Mucosa of descending colon (tissue), 3 donors: ENCODE measurements around the gene PPP2R5C. TPM values are rescaled to one million over a fixed set of nuclear protein-coding genes. Genes with fewer than 3 reads are reported as not detected.

ENCODE experiments used
- ATAC-seq: fragments of 200-7000 bp; cut with Tn5 transposase; one replicate; pipeline ENCODE4 v1.9.1; 2020; ENCODE audit warnings: mild to moderate bottlenecking, moderate library complexity
- DNase-seq, 3 donors: peaks; one replicate each; pipeline ENCODE4 v3.0.0-alpha.2; 2020
- H3K36me3 ChIP-seq: fragments of 200-600 bp; one replicate; pipeline ENCODE4 v1.8.0; 2021; ENCODE audit warnings: low read depth, mild to moderate bottlenecking
- H3K4me1 ChIP-seq: fragments of 200-600 bp; one replicate; pipeline ENCODE4 v1.8.0; 2021; ENCODE audit warnings: low read depth, mild to moderate bottlenecking
- H3K4me3 ChIP-seq: fragments of 200-600 bp; one replicate; pipeline ENCODE4 v1.8.0; 2021; ENCODE audit warnings: mild to moderate bottlenecking
- H3K9me3 ChIP-seq: fragments of 200-600 bp; one replicate; pipeline ENCODE4 v1.8.0; 2021; ENCODE audit warnings: mild to moderate bottlenecking
- intact Hi-C, 2 donors: fragments of 100-400 bp; cut with DNase I in 1 of 2; cut with micrococcal nuclease in 1 of 2; formaldehyde crosslinking; loops; one replicate each; pipeline versions ENCODE4 v1.11.0 to v1.11.1; 2022; cut with DNase I, micrococcal nuclease
- total RNA-seq, 3 donors: library from RNA; stranded (reverse); fragmentation: NEBNext Ultra II Directional in 2 of 3; extraction: Animal tissue kit (Norgen Biotek cat#: 25700) in 2 of 3; gene quantifications; one replicate each; pipeline versions ENCODE4 v1.2.1 to v1.2.4, GENCODE V29; 2021 to 2023
- TF ChIP-seq, protein P1 (sequence below): fragments of 200-600 bp; IDR thresholded peaks from one replicate; pipeline ENCODE4 v1.8.0; 2022; ENCODE audit warnings: antibody characterized with exemption, mild to moderate bottlenecking
- donor health status: DM: no; HTN: no; CAD: no; lungs with moderate emphysema.
- donor health status: DM: no; HTN: no; CAD: no.
- donor health status: DM: no; HTN: yes; CAD: no.

The PPP2R5C gene
- total RNA-seq, 3 donors from 2014 or later: 131 to 173 (median 160) TPM

DNA sequence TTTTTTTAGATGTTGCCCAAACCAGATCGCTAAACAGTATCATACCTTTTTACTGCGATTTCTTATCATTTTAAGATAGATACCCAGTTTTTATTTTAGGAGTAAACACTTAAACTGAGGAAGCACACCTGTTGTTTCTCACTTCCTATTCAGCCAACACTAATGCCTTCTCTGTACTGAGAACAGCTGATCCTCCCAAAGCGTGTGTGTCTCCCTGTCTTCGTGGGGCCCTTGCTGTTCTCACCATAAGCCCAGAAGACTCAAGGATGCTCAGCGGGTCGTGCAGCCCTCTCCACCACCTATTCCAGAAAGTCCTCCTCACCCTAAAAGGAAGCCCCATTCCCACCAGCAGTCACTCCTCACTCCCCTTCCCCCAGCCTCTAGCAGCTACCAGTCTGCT lies 14.8 kb downstream of the PPP2R5C start:
- H3K4me1 ChIP-seq: peaks cover 10% of the 10 kb centered on the region
- ATAC-seq: no peak
- no peak overlapping the region for H3K4me3 ChIP-seq
- H3K36me3 ChIP-seq: no peaks in the 10 kb centered on the region
- no peak for DNase-seq
- TF ChIP-seq, protein P1, sequence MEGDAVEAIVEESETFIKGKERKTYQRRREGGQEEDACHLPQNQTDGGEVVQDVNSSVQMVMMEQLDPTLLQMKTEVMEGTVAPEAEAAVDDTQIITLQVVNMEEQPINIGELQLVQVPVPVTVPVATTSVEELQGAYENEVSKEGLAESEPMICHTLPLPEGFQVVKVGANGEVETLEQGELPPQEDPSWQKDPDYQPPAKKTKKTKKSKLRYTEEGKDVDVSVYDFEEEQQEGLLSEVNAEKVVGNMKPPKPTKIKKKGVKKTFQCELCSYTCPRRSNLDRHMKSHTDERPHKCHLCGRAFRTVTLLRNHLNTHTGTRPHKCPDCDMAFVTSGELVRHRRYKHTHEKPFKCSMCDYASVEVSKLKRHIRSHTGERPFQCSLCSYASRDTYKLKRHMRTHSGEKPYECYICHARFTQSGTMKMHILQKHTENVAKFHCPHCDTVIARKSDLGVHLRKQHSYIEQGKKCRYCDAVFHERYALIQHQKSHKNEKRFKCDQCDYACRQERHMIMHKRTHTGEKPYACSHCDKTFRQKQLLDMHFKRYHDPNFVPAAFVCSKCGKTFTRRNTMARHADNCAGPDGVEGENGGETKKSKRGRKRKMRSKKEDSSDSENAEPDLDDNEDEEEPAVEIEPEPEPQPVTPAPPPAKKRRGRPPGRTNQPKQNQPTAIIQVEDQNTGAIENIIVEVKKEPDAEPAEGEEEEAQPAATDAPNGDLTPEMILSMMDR: no peak
- intact Hi-C loops: no loop called here
- no peaks in the 10 kb centered on the region for H3K9me3 ChIP-seq

DNA sequence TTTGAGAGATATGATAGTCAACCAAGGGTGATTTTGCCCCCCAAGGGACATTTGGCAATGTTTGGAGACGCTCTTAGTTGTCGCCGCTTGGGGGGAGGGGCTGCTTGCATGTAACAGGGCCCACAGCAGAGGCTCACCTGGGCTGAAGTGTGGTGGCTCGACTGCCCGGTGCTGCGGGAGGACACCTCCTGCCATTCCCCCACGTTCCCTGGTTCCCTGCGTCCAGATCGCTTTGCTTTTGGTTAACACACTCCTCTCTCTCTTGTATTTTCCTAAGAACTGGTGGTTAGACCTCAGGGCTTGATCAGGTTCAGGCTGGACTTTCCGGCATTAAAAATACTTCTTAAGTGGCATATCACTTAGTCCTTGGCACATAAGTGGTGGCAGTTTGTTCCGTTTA lies 18.9 kb downstream of the PPP2R5C start:
- intact Hi-C loops: no loop called here
- TF ChIP-seq, protein P1: no peak
- H3K4me3 ChIP-seq: no peak overlapping the region
- ATAC-seq: no peak
- peaks cover 15% of the 10 kb centered on the region for H3K4me1 ChIP-seq
- no peak for DNase-seq
- no peaks in the 10 kb centered on the region for H3K36me3 ChIP-seq
- no peaks in the 10 kb centered on the region for H3K9me3 ChIP-seq

DNA sequence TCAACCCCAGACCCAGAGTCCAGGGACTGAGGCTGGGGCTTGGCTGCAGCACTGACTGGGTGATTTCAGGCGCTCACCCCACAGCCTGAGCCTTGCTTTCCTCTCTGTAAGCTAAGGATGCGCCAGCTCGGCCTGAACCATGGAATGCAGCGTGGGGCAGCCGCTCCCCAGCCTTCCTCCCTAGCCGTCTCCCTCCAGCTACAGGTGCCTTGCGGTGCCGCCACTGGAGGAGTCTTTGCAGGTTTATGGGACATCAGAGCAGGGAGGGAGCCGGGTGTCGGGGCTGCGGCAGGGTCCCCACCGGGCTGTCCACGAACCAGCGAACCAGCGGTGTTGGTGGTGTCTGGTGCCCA lies 19.4 kb downstream of the PPP2R5C start:
- peak; percentile 63 for ATAC-seq
- H3K36me3 ChIP-seq: no peaks in the 10 kb centered on the region
- H3K4me1 ChIP-seq: peaks cover 15% of the 10 kb centered on the region
- no peak for DNase-seq
- H3K9me3 ChIP-seq: no peaks in the 10 kb centered on the region
- TF ChIP-seq, protein P1: no peak
- H3K4me3 ChIP-seq: no peak overlapping the region
- intact Hi-C loops: no loop called here

DNA sequence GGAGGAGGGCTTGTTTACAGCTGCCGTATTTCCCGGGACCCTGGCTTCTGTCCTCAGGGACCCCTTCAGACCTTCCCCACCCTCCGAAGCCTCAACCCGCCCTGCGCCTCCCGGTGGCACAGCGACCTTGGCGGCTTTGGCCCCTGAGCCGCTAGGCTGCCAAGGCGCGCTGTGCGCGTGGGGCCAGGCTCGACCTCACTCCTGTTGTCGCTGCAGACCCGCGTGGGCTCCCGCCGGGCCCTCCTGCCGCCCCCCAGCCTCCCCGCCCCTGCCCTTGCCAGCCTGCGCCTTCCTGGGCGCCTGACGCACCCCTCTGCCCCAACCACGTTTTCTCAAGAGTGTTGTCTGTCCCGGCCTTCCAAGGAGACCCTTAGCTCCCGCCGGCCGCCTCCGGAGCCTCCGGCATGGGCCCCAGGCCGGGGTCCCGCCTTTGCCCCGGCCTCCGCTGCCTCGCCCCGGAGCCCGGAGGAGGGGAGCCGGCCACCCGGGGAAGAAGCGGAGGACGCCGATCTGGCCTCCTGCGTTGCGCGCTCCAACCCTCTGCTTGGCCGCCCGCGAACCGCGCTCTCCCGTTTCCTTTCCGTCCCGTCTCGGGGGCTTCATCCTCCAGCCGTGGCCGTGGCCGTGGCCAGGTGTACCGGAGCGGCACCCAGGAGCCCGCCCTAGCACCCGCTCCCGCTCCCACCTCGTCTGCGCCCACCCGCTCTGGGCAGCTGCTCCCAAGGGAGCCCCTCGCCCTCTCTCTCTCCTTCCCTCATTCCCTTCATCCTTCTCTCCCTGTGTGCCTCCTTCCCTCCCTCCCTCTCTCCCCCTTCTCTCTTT lies 19.9 kb downstream of the PPP2R5C start:
- intact Hi-C loops: no loop called here
- Histone ChIP-seq H3K4me1 (peaks cover 15% of the 10 kb centered on the region), H3K36me3 (no peaks in the 10 kb centered on the region), H3K4me3 (no peak overlapping the region), H3K9me3 (no peaks in the 10 kb centered on the region)
- DNase-seq (peak in 2 of 3 donors; percentile 48 to 56), ATAC-seq (peak; percentile 79)
- TF ChIP-seq, protein P1: no peak

DNA sequence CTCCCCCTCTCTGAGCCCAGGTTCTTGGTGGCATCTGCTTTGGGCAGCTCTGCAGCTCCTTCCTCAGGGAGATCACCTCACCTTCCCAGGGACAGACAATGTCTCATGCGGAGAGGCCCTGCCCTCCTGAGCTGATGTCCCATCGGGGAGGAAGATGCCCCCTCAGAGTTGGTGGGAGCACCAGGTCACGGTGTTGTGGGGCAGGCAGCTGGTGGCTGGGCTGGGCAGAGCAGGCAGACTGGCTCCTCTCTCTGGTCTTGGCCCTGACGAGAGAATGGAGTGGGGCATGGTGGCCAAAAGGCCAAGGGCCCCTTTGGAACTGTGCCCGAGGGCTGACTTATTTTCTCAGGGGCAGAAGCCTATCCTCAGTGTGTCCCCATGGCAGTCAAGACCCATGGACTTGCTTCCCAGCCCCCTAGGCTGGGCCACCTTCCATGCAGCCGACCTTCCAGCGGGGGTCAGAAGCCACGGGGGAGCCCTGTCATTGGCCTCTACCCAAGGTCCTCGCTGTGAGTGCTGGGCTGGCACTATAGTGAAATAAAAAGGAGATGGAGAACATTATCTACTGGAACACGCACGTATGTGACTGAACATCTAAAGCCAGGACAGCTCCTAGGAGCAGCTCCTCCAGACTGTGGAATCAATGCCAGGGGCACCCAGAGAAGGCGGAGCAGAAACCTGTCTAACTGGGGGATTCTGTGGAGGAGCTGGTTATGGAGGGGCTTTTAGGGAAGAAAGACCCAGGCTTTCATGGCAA lies 21.9 kb downstream of the PPP2R5C start:
- intact Hi-C loops: no loop called here
- Histone ChIP-seq H3K4me1 (peaks cover 15% of the 10 kb centered on the region), H3K9me3 (no peaks in the 10 kb centered on the region), H3K4me3 (no peak overlapping the region), H3K36me3 (no peaks in the 10 kb centered on the region)
- ATAC-seq (no peak), DNase-seq (no peak)
- TF ChIP-seq, protein P1: no peak
